H9 (cell line): Measurements from ENCODE around the gene ACTR10. TPM values are rescaled to one million over a fixed set of nuclear protein-coding genes. Genes with fewer than 3 reads are reported as not detected.

Source experiments
- DNase-seq: peaks from one replicate; pipeline ENCODE4 v3.0.0-alpha.2; 2017
- H2AFZ ChIP-seq: one replicate; pipeline ENCODE4 v1.6.1; 2013; ENCODE audit warnings: mild to moderate bottlenecking, low read length, control low read depth, moderate library complexity
- H2AK5ac ChIP-seq: 2 replicates; pipeline ENCODE4 v1.6.1; 2013; ENCODE audit warnings: low read length, control low read depth, mixed read lengths; ENCODE audit not compliant: insufficient read length
- H2BK120ac ChIP-seq: one replicate; pipeline ENCODE4 v1.6.1; 2013; ENCODE audit warnings: low read depth, mild to moderate bottlenecking, low read length, control low read depth, inconsistent platforms; ENCODE audit not compliant: poor library complexity, severe bottlenecking
- H2BK12ac ChIP-seq: 2 replicates; pipeline ENCODE4 v1.6.1; 2013; ENCODE audit warnings: low read length, control low read depth, mixed read lengths, low read depth; ENCODE audit not compliant: insufficient read length
- H2BK15ac ChIP-seq: 2 replicates; pipeline ENCODE4 v1.6.1; 2013; ENCODE audit warnings: low read depth, low read length, control low read depth
- H2BK20ac ChIP-seq: one replicate; pipeline ENCODE4 v1.6.1; 2013; ENCODE audit warnings: low read depth, mild to moderate bottlenecking, low read length, control low read depth, inconsistent platforms; ENCODE audit not compliant: poor library complexity, severe bottlenecking
- H2BK5ac ChIP-seq: 2 replicates; pipeline ENCODE4 v1.6.1; 2013; ENCODE audit warnings: low read length, control low read depth, mixed read lengths; ENCODE audit not compliant: insufficient read length
- H3K14ac ChIP-seq: 2 replicates; pipeline ENCODE4 v1.6.1; 2013; ENCODE audit warnings: low read length, control low read depth; ENCODE audit not compliant: insufficient read depth
- H3K18ac ChIP-seq: 2 replicates; pipeline ENCODE4 v1.6.1; 2013; ENCODE audit warnings: low read depth, mild to moderate bottlenecking, mixed read lengths, low read length, control low read depth; ENCODE audit not compliant: insufficient read length
- H3K23ac ChIP-seq: 2 replicates; pipeline ENCODE4 v1.6.1; 2013; ENCODE audit warnings: low read length, control low read depth, mixed read lengths, low read depth; ENCODE audit not compliant: insufficient read length
- H3K23me2 ChIP-seq: 2 replicates; pipeline ENCODE4 v1.6.1; 2013; ENCODE audit warnings: low read depth, mild to moderate bottlenecking, mixed read lengths, low read length, control low read depth; ENCODE audit not compliant: insufficient read length, poor library complexity, severe bottlenecking
- H3K27ac ChIP-seq: 2 replicates; pipeline ENCODE4 v1.5.1; 2013; ENCODE audit warnings: low read length, control low read depth, mixed read lengths, low read depth; ENCODE audit not compliant: insufficient read length
- H3K27me3 ChIP-seq: 2 replicates; pipeline ENCODE4 v1.6.1; 2013; ENCODE audit warnings: low read length, control low read depth, inconsistent platforms; ENCODE audit not compliant: insufficient read depth
- H3K4ac ChIP-seq: 2 replicates; pipeline ENCODE4 v1.6.1; 2013; ENCODE audit warnings: low read depth, mild to moderate bottlenecking, control low read depth, inconsistent platforms, low read length, moderate library complexity
- H3K4me1 ChIP-seq: 2 replicates; pipeline ENCODE4 v1.6.1; 2013; ENCODE audit warnings: low read length, control low read depth, inconsistent platforms; ENCODE audit not compliant: insufficient read depth
- H3K4me2 ChIP-seq: 2 replicates; pipeline ENCODE4 v1.6.1; 2013; ENCODE audit warnings: low read length, control low read depth, mixed read lengths; ENCODE audit not compliant: insufficient read length, insufficient read depth
- H3K56ac ChIP-seq: 2 replicates; pipeline ENCODE4 v1.6.1; 2013; ENCODE audit warnings: low read depth, mild to moderate bottlenecking, mixed read lengths, low read length, control low read depth; ENCODE audit not compliant: insufficient read length
- H3K79me1 ChIP-seq: 2 replicates; pipeline ENCODE4 v1.6.1; 2013; ENCODE audit warnings: low read depth, mild to moderate bottlenecking, moderate library complexity, low read length, control low read depth, inconsistent platforms; ENCODE audit not compliant: insufficient read depth, poor library complexity, severe bottlenecking
- H3K79me2 ChIP-seq: 2 replicates; pipeline ENCODE4 v1.6.1; 2013; ENCODE audit warnings: low read length, control low read depth, inconsistent platforms; ENCODE audit not compliant: insufficient read depth
- H3K9ac ChIP-seq: 2 replicates; pipeline ENCODE4 v1.6.1; 2013; ENCODE audit warnings: low read length, control low read depth, mixed read lengths; ENCODE audit not compliant: insufficient read length; ENCODE audit errors: extremely low read depth
- H3K9me3 ChIP-seq: one replicate; pipeline ENCODE4 v1.6.1; 2013; ENCODE audit warnings: low read depth, low read length, inconsistent platforms; ENCODE audit not compliant: control insufficient read depth
- H3T11ph ChIP-seq: one replicate; pipeline ENCODE4 v1.6.1; 2013; ENCODE audit warnings: mild to moderate bottlenecking, low read length, control low read depth, inconsistent platforms
- H4K20me1 ChIP-seq: one replicate; pipeline ENCODE4 v1.6.1; 2013; ENCODE audit not compliant: control insufficient read depth, insufficient read length, insufficient read depth
- H4K5ac ChIP-seq: 2 replicates; pipeline ENCODE4 v1.6.1; 2013; ENCODE audit warnings: low read depth, mild to moderate bottlenecking, mixed read lengths, low read length, control low read depth; ENCODE audit not compliant: insufficient read length
- H4K8ac ChIP-seq: replicated peaks from 2 replicates; pipeline ENCODE4 v1.6.1; 2013; ENCODE audit warnings: low read length, control low read depth, mixed read lengths, low read depth; ENCODE audit not compliant: insufficient read length
- H4K91ac ChIP-seq: 2 replicates; pipeline ENCODE4 v1.6.1; 2013; ENCODE audit warnings: low read depth, mild to moderate bottlenecking, moderate library complexity, mixed read lengths, low read length, control low read depth; ENCODE audit not compliant: insufficient read length
- H3K27ac Mint-ChIP-seq, 3 experiments: 2 replicates in 2 of 3; 3 replicates in 1 of 3; pipeline ENCODE4 v1.8.0; 2020 to 2021; ENCODE audit warnings: mixed read lengths in 3 of 3, mild to moderate bottlenecking in 1 of 3, moderate library complexity in 1 of 3
- H3K27me3 Mint-ChIP-seq: 2 replicates; pipeline ENCODE4 v1.8.0; 2021; ENCODE audit warnings: low read depth, mild to moderate bottlenecking, moderate library complexity, mixed read lengths
- H3K36me3 Mint-ChIP-seq, 3 experiments: 2 replicates in 2 of 3; 3 replicates in 1 of 3; pipeline ENCODE4 v1.8.0; 2020 to 2021; ENCODE audit warnings: low read depth in 3 of 3, mixed read lengths in 3 of 3; ENCODE audit not compliant: insufficient read depth in 1 of 3
- H3K4me1 Mint-ChIP-seq, 2 experiments: 2 replicates each; pipeline ENCODE4 v1.8.0; 2020; ENCODE audit warnings: mixed read lengths in 2 of 2
- H3K4me3 Mint-ChIP-seq, 2 experiments: 2 replicates in 1 of 2; 3 replicates in 1 of 2; pipeline ENCODE4 v1.8.0; 2020 to 2021; ENCODE audit warnings: mild to moderate bottlenecking in 2 of 2, mixed read lengths in 2 of 2, moderate library complexity in 1 of 2
- H3K9me3 Mint-ChIP-seq, 2 experiments: 2 replicates in 1 of 2; 3 replicates in 1 of 2; pipeline ENCODE4 v1.8.0; 2020; ENCODE audit warnings: mild to moderate bottlenecking in 2 of 2, mixed read lengths in 2 of 2, moderate library complexity in 1 of 2
- WGBS: extraction: QIAGEN DNeasy Blood & Tissue Kit; methylation state at CpG from one replicate; pipeline ENCODE4 v1.1.7; 2013; ENCODE audit warnings: missing lambda C conversion rate, low lambda C conversion rate, mixed read lengths; ENCODE audit not compliant: insufficient read length; ENCODE audit errors: extremely low coverage; 5-methylcytosine and 5-hydroxymethylcytosine counted together
- total RNA-seq: library from RNA; stranded (reverse); gene quantifications from 2 replicates; pipeline ENCODE4 v1.2.1, GENCODE V29; 2021
- TF ChIP-seq, protein P1 (sequence below): fragments of 200-600 bp; sonication (generic); conservative IDR thresholded peaks from 3 replicates; pipeline ENCODE4 v1.8.0; 2021; ENCODE audit warnings: antibody characterized with exemption, mild to moderate bottlenecking

The ACTR10 gene
- total RNA-seq, 1 experiment from 2014 or later: 41.0 TPM

DNA sequence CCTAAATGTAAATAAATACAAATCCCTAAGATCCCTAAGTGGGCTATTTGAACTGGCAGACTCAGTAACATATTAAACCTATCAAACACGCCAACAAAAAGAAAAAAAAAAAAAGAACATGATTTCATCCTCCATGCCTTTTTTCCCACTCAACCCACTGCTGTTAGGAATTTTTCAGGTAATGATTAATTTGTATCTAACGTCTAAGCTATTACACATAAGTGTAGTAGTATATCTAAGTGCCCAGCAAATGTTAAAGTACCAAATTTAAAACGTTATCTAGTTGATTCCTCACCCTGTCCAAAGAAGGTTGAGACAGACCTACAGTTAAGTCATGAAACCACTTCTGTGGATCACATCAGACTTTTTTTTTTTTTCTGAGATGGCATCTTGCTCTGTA, 82.0 kb downstream of the ACTR10 start:
- H3K36me3 Mint-ChIP-seq: peaks cover 17 to 70% (median 57%) of the 10 kb centered on the region in 3 experiments; a peak in 6 of 7 replicates
- no peak overlapping the region for H4K5ac ChIP-seq
- no peak overlapping the region for H2BK120ac ChIP-seq
- H3K9me3 Mint-ChIP-seq: no peaks in the 10 kb centered on the region
- H3T11ph ChIP-seq: no peak overlapping the region
- H3K4me1 Mint-ChIP-seq: no peaks in the 10 kb centered on the region
- peaks cover 9% of the 10 kb centered on the region for H3K79me1 ChIP-seq
- H4K20me1 ChIP-seq: no peaks in the 10 kb centered on the region
- H4K91ac ChIP-seq: no peak overlapping the region
- no peak overlapping the region for H4K8ac ChIP-seq
- no peaks in the 10 kb centered on the region for H3K23me2 ChIP-seq
- H3K18ac ChIP-seq: no peak overlapping the region
- no peak overlapping the region for H2AFZ ChIP-seq
- H3K14ac ChIP-seq: no peak overlapping the region
- no peak overlapping the region for H2BK5ac ChIP-seq
- no peak overlapping the region for H3K9ac ChIP-seq
- H3K4me2 ChIP-seq: no peak overlapping the region
- no peak overlapping the region for H3K4me3 Mint-ChIP-seq
- no peak overlapping the region for H2AK5ac ChIP-seq
- no peak overlapping the region for H2BK12ac ChIP-seq
- H3K27me3 Mint-ChIP-seq: no peaks in the 10 kb centered on the region
- no peak overlapping the region for H3K27ac ChIP-seq
- WGBS: no CpG with 5 or more reads among the region's 3 CpGs
- H2BK20ac ChIP-seq: no peak overlapping the region
- no peak overlapping the region for H3K23ac ChIP-seq
- H3K79me2 ChIP-seq: 0 out of 2 replicates have a peak, but pooled peaks cover 2% of the 10 kb centered on the region
- no peak overlapping the region for H3K4ac ChIP-seq
- DNase-seq: no peak
- TF ChIP-seq, protein P1, sequence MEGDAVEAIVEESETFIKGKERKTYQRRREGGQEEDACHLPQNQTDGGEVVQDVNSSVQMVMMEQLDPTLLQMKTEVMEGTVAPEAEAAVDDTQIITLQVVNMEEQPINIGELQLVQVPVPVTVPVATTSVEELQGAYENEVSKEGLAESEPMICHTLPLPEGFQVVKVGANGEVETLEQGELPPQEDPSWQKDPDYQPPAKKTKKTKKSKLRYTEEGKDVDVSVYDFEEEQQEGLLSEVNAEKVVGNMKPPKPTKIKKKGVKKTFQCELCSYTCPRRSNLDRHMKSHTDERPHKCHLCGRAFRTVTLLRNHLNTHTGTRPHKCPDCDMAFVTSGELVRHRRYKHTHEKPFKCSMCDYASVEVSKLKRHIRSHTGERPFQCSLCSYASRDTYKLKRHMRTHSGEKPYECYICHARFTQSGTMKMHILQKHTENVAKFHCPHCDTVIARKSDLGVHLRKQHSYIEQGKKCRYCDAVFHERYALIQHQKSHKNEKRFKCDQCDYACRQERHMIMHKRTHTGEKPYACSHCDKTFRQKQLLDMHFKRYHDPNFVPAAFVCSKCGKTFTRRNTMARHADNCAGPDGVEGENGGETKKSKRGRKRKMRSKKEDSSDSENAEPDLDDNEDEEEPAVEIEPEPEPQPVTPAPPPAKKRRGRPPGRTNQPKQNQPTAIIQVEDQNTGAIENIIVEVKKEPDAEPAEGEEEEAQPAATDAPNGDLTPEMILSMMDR: no peak
- 0 out of 7 replicates have a peak overlapping the region, but pooled peaks of 1 of the 3 experiments have one; percentile 61 for H3K27ac Mint-ChIP-seq
- no peaks in the 10 kb centered on the region for H3K9me3 ChIP-seq
- H3K4me1 ChIP-seq: no peaks in the 10 kb centered on the region
- no peaks in the 10 kb centered on the region for H3K27me3 ChIP-seq
- H3K56ac ChIP-seq: no peak overlapping the region
- H2BK15ac ChIP-seq: no peak overlapping the region
